A549 (cell line): ENCODE data around the gene HOXB3. TPM values are rescaled to one million over a fixed set of nuclear protein-coding genes. Genes with fewer than 3 reads are reported as not detected.

Experiments used
- ATAC-seq, 2 experiments: fragments of 200-7000 bp in 1 of 2; fragments of >200 bp in 1 of 2; cut with Nextera tagmentation in 1 of 2; cut with Tn5 transposase in 1 of 2; 3 replicates each; pipeline versions ENCODE4 v1.8.0 to v1.9.1; 2018 to 2020; ENCODE audit warnings: mild to moderate bottlenecking in 1 of 2, moderate library complexity in 1 of 2
- CTCF ChIA-PET: fragments of 300-600 bp; sonication (Branson Sonifier 250); formaldehyde crosslinking; extraction: SDS; loops from one replicate; lab custom pipeline; 2021; ENCODE audit warnings: antibody characterized with exemption, inconsistent platforms; lab: Yijun Ruan, JAX
- POLR2A ChIA-PET: fragments of 350-600 bp; formaldehyde crosslinking; extraction: SDS; loops from one replicate; lab custom pipeline; 2021; ENCODE audit warnings: antibody characterized with exemption, inconsistent platforms; lab: Yijun Ruan, JAX
- DNase-seq, 2 experiments: peaks; one replicate each; pipeline versions ENCODE4 v3.0.0 to v3.0.0-alpha.2; 2011 to 2016; ENCODE audit warnings: low read depth in 1 of 2, low spot score in 1 of 2
- FAIRE-seq: peaks from 2 replicates; lab custom pipeline; 2011; peaks lifted over from hg19 to GRCh38; lab: Jason Lieb, UNC
- H3K27ac ChIP-seq, 2 experiments: fragments of >200 bp; sonication (Bioruptor Twin); formaldehyde crosslinking; 3 replicates each; pipeline ENCODE4 v1.5.1; 2016 to 2017
- H3K4me1 ChIP-seq: fragments of >200 bp; sonication (Bioruptor Twin); formaldehyde crosslinking; 3 replicates; pipeline ENCODE4 v1.6.1; 2016
- H3K4me2 ChIP-seq: fragments of >200 bp; sonication (Bioruptor Twin); formaldehyde crosslinking; 3 replicates; pipeline ENCODE4 v1.6.1; 2016
- H3K4me3 ChIP-seq: fragments of >200 bp; sonication (Bioruptor Twin); formaldehyde crosslinking; 3 replicates; pipeline ENCODE4 v1.5.1; 2016
- H3K9me3 ChIP-seq: fragments of >200 bp; sonication (Bioruptor Twin); formaldehyde crosslinking; 3 replicates; pipeline ENCODE4 v1.6.1; 2016
- BCL3 ChIP-seq: fragments of >200 bp; sonication (Bioruptor Twin); formaldehyde crosslinking; IDR thresholded peaks from 3 replicates; pipeline ENCODE4 v1.6.1; 2016
- BHLHE40 ChIP-seq: IDR thresholded peaks from 2 replicates; pipeline ENCODE4 v1.6.1; 2012; ENCODE audit warnings: low read depth, low read length, inconsistent platforms
- CBX2 ChIP-seq: fragments of 200-600 bp; sonication (generic); IDR thresholded peaks from 2 replicates; pipeline ENCODE4 v1.6.1; 2016; ENCODE audit warnings: low read depth, mild to moderate bottlenecking, borderline replicate concordance
- CHD4 ChIP-seq: fragments of 200-600 bp; sonication (generic); IDR thresholded peaks from 2 replicates; pipeline ENCODE4 v1.6.1; 2016; ENCODE audit warnings: antibody characterized with exemption, mild to moderate bottlenecking, borderline replicate concordance
- ESRRA ChIP-seq: fragments of 150-350 bp; IDR thresholded peaks from 2 replicates; pipeline ENCODE4 v1.6.1; 2014; ENCODE audit warnings: mild to moderate bottlenecking, low read length, borderline replicate concordance
- GATA3 ChIP-seq: IDR thresholded peaks from 2 replicates; pipeline ENCODE4 v1.6.1; 2012; ENCODE audit warnings: borderline replicate concordance
- HES2 ChIP-seq: fragments of >200 bp; sonication (Bioruptor Twin); formaldehyde crosslinking; IDR thresholded peaks from 2 replicates; pipeline ENCODE4 v1.6.1; 2016
- HEYL ChIP-seq: fragments of 250-450 bp; sonication (Bioruptor Pico); IDR thresholded peaks from 2 replicates; pipeline ENCODE4 v1.8.0; 2021; ENCODE audit warnings: mild to moderate bottlenecking, moderate library complexity
- HMGXB4 ChIP-seq: fragments of 250-450 bp; sonication (Bioruptor Pico); IDR thresholded peaks from 2 replicates; pipeline ENCODE4 v1.5.0; 2021; ENCODE audit warnings: mild to moderate bottlenecking, moderate library complexity, borderline replicate concordance
- MAX ChIP-seq: IDR thresholded peaks from 2 replicates; pipeline ENCODE4 v1.6.1; 2012
- MYC ChIP-seq: IDR thresholded peaks from 2 replicates; pipeline ENCODE4 v1.6.1; 2012; ENCODE audit warnings: mild to moderate bottlenecking, inconsistent platforms, low read length, improper control_type of control experiment, borderline replicate concordance
- PBX3 ChIP-seq: IDR thresholded peaks from 2 replicates; pipeline ENCODE4 v1.6.1; 2012
- PHF8 ChIP-seq: fragments of 200-600 bp; sonication (generic); IDR thresholded peaks from 2 replicates; pipeline ENCODE4 v1.6.1; 2016; ENCODE audit warnings: low read depth, mild to moderate bottlenecking, antibody characterized with exemption, moderate library complexity, borderline replicate concordance
- RAD21 ChIP-seq, 2 experiments: fragments of >200 bp in 1 of 2; sonication (Bioruptor Twin) in 1 of 2; formaldehyde crosslinking in 1 of 2; IDR thresholded peaks in 1 of 2; conservative IDR thresholded peaks in 1 of 2; 2 replicates in 1 of 2; 3 replicates in 1 of 2; pipeline ENCODE4 v1.6.1; 2012 to 2018; ENCODE audit warnings: inconsistent platforms in 1 of 2
- RNF2 ChIP-seq: fragments of 200-600 bp; sonication (generic); IDR thresholded peaks from 2 replicates; pipeline ENCODE4 v1.6.1; 2016; ENCODE audit warnings: low read depth, mild to moderate bottlenecking, antibody characterized with exemption, moderate library complexity, borderline replicate concordance
- SMC3 ChIP-seq: fragments of >200 bp; sonication (Bioruptor Twin); formaldehyde crosslinking; IDR thresholded peaks from 3 replicates; pipeline ENCODE4 v1.6.1; 2018; ENCODE audit warnings: inconsistent platforms
- TP53 ChIP-seq: fragments of 250-450 bp; sonication (Bioruptor Pico); IDR thresholded peaks from 2 replicates; pipeline ENCODE4 v1.5.0; 2021; ENCODE audit warnings: mild to moderate bottlenecking, moderate library complexity
- ZC3H11A ChIP-seq: fragments of 450-650 bp; IDR thresholded peaks from 2 replicates; pipeline ENCODE4 v1.6.1; 2014; ENCODE audit warnings: antibody characterized with exemption, mild to moderate bottlenecking
- ZSCAN20 ChIP-seq: fragments of 250-450 bp; sonication (Bioruptor Pico); IDR thresholded peaks from 2 replicates; pipeline ENCODE4 v1.8.0; 2022; ENCODE audit warnings: mild to moderate bottlenecking, moderate library complexity
- WGBS: methylation state at CpG from one replicate; pipeline ENCODE4 v1.1.6; 2017; ENCODE audit errors: missing lambda C conversion rate; 5-methylcytosine and 5-hydroxymethylcytosine counted together
- polyA plus RNA-seq, 4 experiments: library from polyadenylated mRNA; depleted of rRNA in 3 of 4; stranded (reverse); fragments of >200 nt; fragmentation: RNase III in 1 of 4; extraction: RNeasy Plus Mini Kit Qiagen cat#74134 plus additional on column Dnase treatment in 1 of 4; gene quantifications; 2 replicates in 3 of 4; 3 replicates in 1 of 4; pipeline ENCODE4 v1.2.3, GENCODE V29; 2011 to 2017

The HOXB3 gene
- polyA plus RNA-seq, 2 of the 4 experiments (the other 2 are of a cell fraction), result 8.6 to 17.0 TPM

- 0 out of 6 replicates have a peak overlapping the region, but pooled peaks of 1 of the 2 experiments have one; percentile 2 for H3K27ac ChIP-seq
- ChIA-PET CTCF (interaction anchor here (0.7 to 5.2 kb wide), 10 partner anchors 8 to 165 kb away, joined by 3 to 41 read pairs (median 3); partner anchors contain the start of gene HOXB5), POLR2A (no interaction called here)
- H3K4me3 ChIP-seq, result no peak overlapping the region
- peaks cover 23% of the 10 kb centered on the region for H3K4me1 ChIP-seq
- DNase-seq (peak in 1 of 2 experiments; percentile 53), FAIRE-seq (no peak), ATAC-seq (peak; percentile 40 to 76; a peak in 4 of 6 replicates)
- WGBS, result 69% methylated on average over 12 of the region's 12 CpGs
- TF ChIP-seq MAX (no peak), ZC3H11A (no peak), RNF2 (no peak), HMGXB4 (CRISPR knock-in tag) (no peak), SMC3 (peak; percentile 34; the same call in 2 of the 3 replicates), ZSCAN20 (no peak), PHF8 (no peak), RAD21 (conservative IDR thresholded peaks at IDR 0.05 in 1 of 2, IDR thresholded peaks at IDR 0.05 in 1 of 2) (peak; percentile 32 to 53; a peak in 3 of 5 replicates)
- H3K4me2 ChIP-seq, result no peak overlapping the region
- H3K9me3 ChIP-seq, result no peaks in the 10 kb centered on the region
These were observed 89.3 kb downstream of the HOXB3 start for GRCh38 chr17:48500435-48501426.

- TF ChIP-seq GATA3 (0 out of 2 replicates have a peak, but pooled peaks have one; percentile 26), RNF2 (no peak), BCL3 (no peak)
- Histone ChIP-seq H3K9me3 (no peaks in the 10 kb centered on the region), H3K27ac (no peak overlapping the region), H3K4me3 (no peak overlapping the region), H3K4me1 (peaks cover 14% of the 10 kb centered on the region), H3K4me2 (no peak overlapping the region)
- ChIA-PET POLR2A (no interaction called here), CTCF (interaction anchor here (0.7 to 4.4 kb wide), 9 partner anchors 40 to 241 kb away, joined by 3 to 15 read pairs (median 3); partner anchors contain the start of gene HOXB5)
- DNase-seq (no peak), ATAC-seq (no peak), FAIRE-seq (peak; percentile 54)
- WGBS, result 90% methylated on average over 5 of the region's 5 CpGs
These were observed 90.2 kb downstream of the HOXB3 start for GRCh38 chr17:48499735-48500434.

- 90% methylated on average over 3 of the region's 3 CpGs for WGBS
- Histone ChIP-seq H3K27ac (no peak overlapping the region), H3K4me2 (no peak overlapping the region), H3K4me3 (no peak overlapping the region), H3K9me3 (no peaks in the 10 kb centered on the region), H3K4me1 (peaks cover 18% of the 10 kb centered on the region)
- ATAC-seq (no peak), DNase-seq (no peak), FAIRE-seq (no peak)
- ChIA-PET CTCF (interaction anchor here (0.7 to 4.4 kb wide), 10 partner anchors 8 to 240 kb away, joined by 3 to 20 read pairs (median 4); partner anchors contain the start of gene HOXB5), POLR2A (interaction anchor here (0.6 kb wide), 1 partner anchor 148 kb away, joined by 4 read pairs; no protein-coding TSS in a partner anchor)
- TF ChIP-seq ZC3H11A, result no peak
- no peak for TF ChIP-seq ZSCAN20
- TF ChIP-seq CBX2, result no peak
- TF ChIP-seq ESRRA, result no peak
- no peak for TF ChIP-seq TP53
- no peak for TF ChIP-seq BCL3
- TF ChIP-seq MYC, result no peak
- TF ChIP-seq BHLHE40, result no peak
- TF ChIP-seq HEYL, result no peak
- no peak for TF ChIP-seq PBX3
- no peak for TF ChIP-seq HMGXB4 (CRISPR knock-in tag)
- no peak for TF ChIP-seq CHD4
- no peak for TF ChIP-seq HES2
These were observed 90.8 kb downstream of the HOXB3 start for GRCh38 chr17:48499248-48499647.
